Stimulated activated CD4-positive, alpha-beta T cell treated with anti-CD3 and anti-CD28 coated beads, Interleukin-2, amount 100 ng/mL, for 48 hours (primary cell): Measurements from ENCODE around the gene MYO3B.
"Not testable (repeated sequence)": the region's sequence is repeated elsewhere in the genome, so short reads cannot be mapped to it uniquely, and the experiment has no call there.

Source experiments
- DNase-seq, 2 donors: peaks; one replicate each; pipeline ENCODE4 v3.0.0-alpha.2; 2020

Gene MYO3B

GRCh38 chr2:170434396-170434795 is 256.4 kb downstream of the MYO3B start:
- DNase-seq: not testable (repeated sequence)

DNA sequence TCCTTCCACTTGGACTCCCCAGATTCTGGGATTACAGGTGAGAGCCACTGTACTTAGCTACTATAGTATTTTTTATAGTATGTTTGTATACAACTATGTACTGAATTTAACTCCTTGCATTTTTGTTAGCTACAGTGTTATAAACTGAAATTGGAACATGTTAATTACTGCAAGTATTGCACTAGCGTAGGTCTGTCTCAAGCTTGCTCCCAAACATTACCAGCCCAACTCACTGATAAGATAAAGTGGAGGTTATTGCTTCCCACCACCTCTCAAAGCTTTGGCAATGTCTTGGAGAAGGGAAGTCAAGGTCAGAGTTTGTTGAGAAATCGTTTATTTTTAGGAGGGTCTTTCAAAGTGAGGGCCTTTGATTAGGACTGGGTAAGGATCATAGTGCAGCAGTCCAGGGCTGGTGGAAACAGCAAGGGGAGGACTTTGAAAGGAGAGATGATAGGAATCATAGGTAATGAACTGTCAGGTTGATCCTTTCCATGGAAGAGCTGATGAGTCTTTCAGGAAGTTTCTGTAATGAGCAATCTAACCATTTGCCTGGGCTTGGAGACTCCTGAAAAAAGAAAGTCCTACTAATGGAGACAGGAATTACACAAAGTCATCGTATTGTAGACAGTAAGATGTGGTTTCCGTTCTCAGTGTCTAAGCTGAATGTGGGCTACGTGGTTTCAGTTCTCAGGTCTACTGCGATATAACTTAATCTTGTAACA is 257.1 kb downstream of the MYO3B start:
- no peak for DNase-seq

GRCh38 chr2:170436077-170436943 is 258.4 kb downstream of the MYO3B start:
- DNase-seq: no peak

DNA sequence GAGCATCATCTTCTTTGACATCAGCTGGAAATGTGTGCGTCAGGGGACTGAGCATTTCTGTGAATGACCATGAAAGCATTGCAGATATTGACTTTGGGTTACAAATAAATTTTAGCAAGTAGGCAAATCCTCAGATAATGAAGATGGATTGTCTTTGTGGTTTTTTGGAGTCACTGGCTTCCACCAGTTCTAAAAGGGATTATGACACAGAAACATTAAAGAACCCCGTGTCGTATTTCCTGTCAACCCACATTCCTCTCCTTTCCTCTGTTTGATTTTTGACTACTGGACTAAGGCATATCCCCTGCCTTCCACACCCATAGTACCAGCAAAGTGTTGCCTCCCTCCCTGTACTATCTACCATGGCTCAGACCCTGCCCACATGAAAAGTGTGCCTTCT is 268.1 kb downstream of the MYO3B start:
- DNase-seq: no peak

- DNase-seq: no peak
These were observed 271.1 kb downstream of the MYO3B start for GRCh38 chr2:170449034-170449433.

- no peak for DNase-seq
These were observed 276.8 kb downstream of the MYO3B start for GRCh38 chr2:170454471-170455372.

GRCh38 chr2:170455617-170456426 is 277.9 kb downstream of the MYO3B start:
- no peak for DNase-seq

GRCh38 chr2:170456914-170457313 is 279.0 kb downstream of the MYO3B start:
- no peak for DNase-seq

DNA sequence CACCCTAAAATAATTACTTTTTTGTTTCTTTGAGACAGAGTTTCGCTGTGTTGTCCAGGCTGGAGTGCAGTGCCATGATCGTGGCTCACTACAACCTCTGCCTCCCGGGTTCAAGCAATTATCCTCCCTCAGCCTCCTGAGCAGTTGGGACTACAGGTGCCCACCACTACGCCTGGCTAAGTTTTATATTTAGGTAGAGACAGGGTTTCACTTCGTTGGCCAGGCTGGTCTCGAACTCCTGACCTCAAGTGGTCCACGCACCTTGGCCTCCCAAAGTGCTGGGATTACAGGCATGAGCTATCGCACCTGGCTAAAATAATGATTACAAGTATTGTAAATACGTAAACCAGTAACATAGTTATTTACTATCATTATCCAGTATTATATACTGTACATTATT is 279.8 kb downstream of the MYO3B start:
- no peak for DNase-seq

DNA sequence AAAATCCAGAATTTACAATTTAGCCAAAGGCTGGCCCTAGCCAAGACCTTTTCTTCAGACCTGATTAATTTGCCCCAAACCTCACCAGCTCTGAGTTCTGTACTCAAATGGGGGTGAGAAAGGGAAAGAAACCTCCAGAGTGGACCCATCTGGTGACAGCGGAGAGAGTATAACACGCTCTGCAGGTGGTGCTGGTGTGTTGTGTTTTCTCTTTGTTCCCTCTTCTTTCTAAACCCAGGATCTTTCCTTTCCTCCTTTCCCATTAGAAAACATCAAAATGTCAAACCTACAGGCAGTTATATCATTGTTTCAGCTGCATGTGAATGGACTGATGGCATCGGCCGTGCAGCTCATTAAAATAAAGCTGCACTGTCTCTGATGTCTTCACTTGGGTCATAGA is 283.9 kb downstream of the MYO3B start:
- DNase-seq: no peak

DNA sequence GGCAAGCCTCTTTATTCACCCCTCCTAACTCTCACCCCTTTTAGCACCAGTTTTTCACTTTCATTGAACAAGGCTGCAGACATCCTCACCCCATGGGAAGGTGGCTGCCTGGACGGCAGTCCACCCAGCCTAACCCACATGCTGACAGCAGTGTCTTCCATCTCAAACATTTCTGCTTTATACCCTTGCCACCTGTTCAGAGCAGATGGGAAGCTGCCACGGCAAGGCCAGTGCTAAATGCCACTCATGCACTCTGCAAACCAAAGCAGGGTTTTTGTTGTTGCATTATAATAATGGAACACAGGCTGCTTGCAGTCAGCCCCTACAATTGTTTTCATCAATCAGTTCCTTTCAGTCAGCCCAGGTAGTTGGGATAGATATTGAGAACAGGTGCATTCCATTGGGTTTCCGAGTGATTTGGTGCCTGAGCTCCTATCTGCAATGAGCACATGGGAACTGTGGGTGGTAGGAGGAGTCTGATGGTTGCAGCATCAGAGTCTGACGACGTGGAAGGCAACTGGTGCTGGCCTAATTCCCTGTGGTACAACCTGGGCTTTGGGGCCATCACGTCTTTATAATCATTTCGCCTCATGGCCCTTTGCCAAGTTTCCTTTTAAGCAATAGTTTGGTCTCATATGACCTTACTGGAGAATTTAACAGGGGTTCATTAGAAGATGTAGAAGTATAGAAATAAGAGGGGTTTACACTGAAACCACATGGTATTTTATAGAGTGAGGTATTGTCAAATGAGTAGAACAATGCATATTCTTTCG is 284.7 kb downstream of the MYO3B start:
- no peak for DNase-seq

DNA sequence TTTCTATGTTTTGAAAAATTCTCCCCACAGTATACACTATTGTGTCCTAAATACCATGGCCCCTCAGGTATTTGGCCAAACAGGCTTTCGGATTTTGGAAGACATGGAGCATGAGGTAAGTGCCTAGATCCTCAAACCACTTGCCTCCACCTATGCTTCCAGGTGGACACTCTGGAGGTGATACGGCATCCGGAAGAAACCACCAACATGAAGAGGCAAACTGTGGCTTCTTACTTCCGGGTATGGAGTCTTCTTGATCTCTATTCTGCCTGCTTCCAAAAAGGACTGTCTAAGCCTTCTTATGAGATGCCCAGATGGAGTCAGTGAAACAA is 285.2 kb downstream of the MYO3B start:
- no peak for DNase-seq

GRCh38 chr2:170464268-170464667 is 286.3 kb downstream of the MYO3B start:
- no peak for DNase-seq

DNA sequence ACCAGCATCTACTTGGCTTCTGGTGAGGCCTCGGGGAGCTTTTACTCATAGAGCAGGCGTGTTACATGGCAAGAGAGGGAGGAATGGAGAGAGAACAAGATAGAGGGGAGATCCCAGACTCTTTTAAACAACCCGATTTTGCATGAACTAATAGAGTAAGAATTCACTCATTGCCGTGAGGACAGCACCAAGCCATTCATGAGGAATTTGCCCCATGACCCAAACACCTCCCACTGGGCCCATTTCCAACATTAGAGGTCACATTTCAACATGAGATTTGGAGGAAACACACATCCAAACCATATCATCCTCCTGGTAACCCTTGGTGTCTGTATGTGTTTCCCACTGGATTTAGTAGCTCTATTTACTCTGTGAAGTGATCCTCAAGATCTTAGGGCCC is 287.3 kb downstream of the MYO3B start:
- DNase-seq: no peak

DNA sequence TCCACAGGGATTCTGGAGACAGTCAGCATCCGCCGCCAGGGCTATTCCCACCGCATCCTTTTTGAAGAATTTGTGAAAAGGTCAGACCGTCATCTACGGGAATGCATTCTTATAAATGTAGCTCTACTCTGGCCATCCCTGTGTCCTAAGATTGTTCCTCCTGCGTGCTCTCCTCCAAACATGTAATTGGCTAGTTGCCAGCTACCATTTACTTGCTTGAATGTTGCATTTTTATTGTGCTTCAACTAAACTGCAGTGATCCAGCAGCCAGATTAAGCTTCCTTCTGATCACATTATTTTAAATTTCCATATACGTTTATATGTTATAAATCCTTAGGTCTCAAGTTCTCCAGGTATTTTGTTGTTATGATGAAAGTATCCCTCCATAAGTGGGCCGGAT is 288.7 kb downstream of the MYO3B start:
- DNase-seq: no peak

DNA sequence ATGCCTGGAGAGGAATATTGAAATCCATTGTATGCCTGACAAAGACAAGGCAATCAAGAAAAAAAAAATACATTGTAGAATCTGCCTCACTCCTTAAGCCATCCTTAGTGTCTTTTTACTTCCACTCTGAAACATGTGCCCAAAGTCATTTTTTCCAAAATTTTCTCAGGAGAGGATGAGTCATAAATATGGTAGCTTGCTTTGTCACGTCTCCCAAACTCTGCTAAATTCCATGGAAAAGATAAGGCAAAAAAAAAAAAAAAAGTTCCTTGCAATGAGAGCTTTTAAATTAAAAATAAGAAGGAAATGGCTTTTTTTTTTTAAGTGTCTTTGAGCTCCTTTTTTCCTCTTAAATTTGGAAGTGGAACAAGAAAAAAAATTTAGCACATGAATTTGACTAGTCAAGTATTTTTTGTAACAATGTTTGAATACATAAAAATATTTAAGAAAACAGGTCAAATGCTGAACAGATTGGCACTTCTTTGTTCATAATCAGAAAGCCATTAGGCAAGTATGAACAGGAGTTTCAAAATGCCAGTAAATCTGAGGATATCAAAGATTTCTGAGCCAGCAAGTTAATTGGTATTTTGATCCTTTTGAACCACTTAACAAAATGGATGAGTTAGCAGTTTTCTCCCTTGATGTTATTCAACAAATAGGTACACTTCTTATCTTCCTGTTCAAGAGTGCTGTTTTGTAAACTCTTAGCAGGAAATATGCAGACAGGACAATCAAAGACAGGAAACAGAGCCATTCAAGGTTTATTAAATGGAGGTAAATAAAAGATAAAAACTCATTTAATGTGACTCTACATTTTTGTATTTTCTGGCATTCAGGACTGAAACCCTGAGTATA is 289.8 kb downstream of the MYO3B start:
- DNase-seq: no peak

DNA sequence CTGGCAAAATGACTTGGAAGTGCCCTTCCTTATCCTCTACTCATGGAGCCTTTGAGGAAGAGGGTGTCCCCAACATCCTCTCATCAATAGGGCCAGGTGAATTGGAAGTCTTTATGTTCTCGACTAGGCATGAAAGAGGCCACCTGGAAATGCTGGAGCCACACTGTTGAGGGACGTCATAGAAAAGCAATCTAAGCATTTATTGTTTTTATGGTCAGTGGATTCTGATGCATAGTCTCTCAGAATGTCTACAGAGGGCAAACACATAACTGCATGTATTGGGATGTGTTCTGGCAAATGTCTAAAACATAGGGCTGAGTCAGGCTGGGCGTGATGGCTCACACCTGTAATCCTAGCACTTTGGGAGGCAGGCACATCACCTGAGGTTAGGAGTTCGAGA is 290.6 kb downstream of the MYO3B start:
- DNase-seq: no peak

DNA sequence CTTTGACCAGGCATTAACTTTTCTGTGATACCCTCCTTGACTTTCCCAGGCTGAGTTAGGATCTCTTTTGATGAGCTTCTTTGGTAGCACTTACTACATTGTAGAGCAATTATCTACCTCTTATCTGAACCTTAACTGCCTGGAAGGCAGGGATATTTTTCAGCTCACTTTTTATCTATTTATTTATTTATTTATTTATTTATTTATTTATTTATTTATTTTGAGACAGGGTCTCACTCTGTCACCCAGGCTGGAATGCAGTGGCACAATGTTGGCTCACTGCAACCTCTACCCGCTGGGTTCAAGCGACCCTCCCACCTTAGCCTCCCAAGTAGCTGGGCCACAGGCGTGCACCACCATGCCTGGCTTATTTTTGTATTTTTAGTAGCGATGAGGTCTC is 294.6 kb downstream of the MYO3B start:
- not testable (repeated sequence) for DNase-seq

- no peak for DNase-seq
These were observed 297.9 kb downstream of the MYO3B start for GRCh38 chr2:170475878-170476277.

DNA sequence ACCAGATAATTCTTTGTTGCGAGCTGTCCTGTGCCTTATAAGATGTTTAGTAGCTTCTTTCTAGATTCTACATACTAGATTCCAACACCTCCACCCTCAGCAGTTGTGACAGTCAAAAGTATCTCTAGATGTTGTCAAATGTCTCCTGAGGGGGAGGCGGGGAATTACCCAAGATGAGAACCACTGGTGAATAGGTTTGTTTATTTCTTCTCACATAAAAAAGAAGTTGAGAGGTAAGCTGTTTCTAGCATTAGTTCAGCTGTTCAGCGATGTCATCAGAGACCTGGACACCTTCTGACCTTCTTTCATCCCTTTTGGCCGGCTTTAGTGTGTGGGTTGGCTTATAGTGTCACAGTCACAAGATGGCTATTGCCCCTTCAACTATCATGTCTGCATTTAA is 299.7 kb downstream of the MYO3B start:
- no peak for DNase-seq

DNA sequence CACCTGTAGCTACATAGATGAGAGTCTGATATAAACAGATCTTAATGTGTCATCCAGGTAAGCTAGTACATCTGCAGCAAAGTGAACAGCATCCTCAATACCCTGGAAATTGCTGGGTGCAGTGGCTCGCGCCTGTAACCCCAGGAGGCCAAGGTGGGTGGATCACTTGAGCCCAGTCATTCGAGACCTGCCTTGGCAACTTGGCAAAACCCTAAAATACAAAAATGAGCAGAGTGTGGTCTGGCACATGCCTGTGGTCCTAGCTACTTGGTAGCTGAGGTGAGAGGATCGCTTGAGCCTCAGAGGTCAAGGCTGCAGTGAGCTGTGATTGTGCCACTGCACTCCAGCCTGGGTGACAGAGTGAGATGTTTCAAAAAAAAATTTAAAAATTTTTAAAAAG is 303.3 kb downstream of the MYO3B start:
- no peak for DNase-seq
